SK-N-DZ (cell line): ENCODE results near the gene GAR1.
"Not testable (repeated sequence)": the region's sequence is repeated elsewhere in the genome, so short reads cannot be mapped to it uniquely, and the experiment has no call there.

Experiments used
- DNase-seq: peaks from one replicate; pipeline ENCODE4 v3.0.0-alpha.2; 2015; ENCODE audit warnings: low spot score

The GAR1 gene

DNA sequence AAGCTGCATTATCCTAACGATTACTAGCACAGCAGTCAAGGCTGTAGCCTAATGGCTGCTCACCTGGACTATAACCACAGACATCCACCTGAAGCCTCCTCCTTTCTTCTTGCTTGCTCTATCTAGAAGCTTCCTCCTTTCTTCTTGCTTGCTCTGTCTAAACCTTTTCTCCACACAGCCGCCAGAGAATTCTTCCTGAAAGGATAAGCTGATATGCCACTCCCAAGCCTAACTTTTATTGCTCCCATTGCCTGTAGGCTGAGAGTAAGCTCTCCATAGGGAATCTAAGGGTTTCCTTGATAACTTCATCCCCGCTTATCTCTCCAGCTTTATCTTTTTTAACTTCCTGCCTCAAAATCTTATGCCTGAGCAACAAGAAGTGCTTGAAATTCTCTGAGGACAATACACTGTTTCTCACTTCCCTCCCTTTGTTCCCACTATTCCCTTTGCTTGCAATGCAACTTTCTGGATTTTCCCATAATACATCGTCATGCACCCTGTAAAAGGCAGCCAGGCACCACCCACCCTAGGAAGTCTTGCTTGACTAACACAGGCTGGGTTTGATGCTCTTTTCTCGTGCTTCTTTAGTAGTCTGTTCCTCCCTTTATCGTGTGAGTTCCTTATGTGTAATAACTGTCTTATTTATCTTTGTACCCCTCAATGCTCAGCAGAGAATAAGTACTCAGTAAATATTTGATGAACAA lies 31.0 kb downstream of the GAR1 start:
- DNase-seq = no peak

GRCh38 chr4:109847896-109848442 lies 32.4 kb downstream of the GAR1 start, which contains the start of gene LRIT3:
Gene LRIT3, plus strand, starts transcription at chr4:109848107. Its CDS starts 95 bp downstream, at chr4:109848202.
- DNase-seq = no peak

DNA sequence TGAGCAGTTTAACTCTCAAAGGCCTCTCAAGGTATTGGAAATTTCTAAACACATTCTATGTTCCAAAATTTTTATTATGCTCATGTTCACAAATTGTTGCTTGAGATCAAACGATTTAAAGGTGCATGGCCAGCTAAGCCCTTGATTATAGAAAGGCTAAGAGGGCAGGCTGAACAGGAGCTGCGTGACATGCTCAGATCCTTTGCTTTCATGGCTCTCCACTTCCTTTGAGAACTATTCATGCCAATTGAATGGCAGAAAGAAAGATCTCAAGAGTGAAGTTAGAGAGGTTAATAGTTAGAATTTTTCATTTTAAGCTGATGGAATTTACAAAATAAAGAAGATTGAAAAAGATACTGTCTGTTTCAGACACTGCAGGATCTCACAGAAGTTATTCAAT lies 32.9 kb downstream of the GAR1 start:
- DNase-seq = no peak

- no peak for DNase-seq
Observed at GRCh38 chr4:109850601-109851000, 35.0 kb downstream of the GAR1 start.

DNA sequence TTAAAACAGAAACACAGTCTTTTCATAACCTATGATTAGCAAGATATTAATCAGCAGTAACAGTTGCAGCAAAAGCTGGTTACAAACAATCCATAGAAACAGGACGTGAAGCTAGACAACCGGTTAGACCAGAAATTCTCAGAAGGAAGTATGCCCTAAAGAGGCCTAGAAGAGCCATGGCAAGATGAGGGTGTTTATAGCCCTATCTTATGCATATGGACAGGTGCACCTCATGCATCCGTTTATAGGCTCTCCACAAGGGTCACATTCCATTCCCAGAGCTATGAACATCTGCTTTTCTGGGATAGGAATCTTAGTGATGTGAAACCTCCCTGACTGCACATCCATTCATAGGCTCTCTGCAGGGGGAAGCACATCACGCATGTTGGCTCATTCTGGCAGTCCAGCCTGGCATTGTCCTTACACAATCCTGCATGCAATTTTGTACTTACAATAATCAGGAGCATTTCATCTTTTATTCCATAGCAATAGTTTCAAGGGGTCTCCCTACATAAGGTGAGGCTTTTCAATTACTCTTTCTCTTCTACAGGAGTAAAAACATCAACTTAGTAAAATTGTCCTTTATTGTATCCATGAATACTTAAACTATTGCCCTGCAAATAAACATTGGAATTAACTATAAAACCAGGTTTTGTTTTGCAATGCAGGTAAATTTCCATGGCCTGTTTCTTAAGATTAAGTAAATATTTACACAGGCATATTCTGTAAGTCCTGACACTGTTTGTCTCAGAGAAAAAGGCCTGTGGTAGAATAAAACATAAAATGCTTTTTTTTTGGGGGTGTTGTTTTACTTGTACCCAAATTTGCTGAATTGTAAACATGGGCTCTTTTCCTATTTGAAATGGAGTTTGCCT lies 44.1 kb downstream of the GAR1 start:
- not testable (repeated sequence) for DNase-seq

- no peak for DNase-seq
Observed at GRCh38 chr4:109861271-109861670, 45.7 kb downstream of the GAR1 start.

DNA sequence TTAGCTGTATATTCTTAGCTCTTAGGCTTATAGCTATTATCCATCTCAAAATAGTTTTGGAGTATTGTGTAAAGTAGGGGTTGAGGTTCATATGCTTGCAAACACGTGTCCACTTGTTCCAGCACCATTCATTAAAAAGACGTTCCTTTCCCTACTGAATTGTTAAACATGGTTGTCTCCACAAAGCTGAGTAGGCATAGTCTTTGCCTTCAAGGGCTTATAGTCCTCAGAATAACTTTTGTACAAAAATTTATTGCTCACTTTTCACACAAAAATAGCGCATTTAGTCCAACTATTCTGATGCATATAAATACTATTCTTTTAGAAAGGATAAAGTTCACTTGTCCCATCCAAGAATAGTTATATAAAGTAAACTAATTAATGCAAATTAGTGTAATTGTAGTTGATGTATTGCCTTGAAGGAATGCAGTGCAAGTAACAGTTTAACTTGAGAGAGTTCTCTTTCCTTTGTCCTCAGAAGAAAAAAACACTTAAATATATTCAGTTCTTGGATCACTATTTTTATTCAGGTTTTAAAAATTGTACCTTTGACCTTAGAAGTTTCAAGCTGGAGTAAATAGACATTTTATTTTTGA lies 46.5 kb downstream of the GAR1 start:
- no peak for DNase-seq

DNA sequence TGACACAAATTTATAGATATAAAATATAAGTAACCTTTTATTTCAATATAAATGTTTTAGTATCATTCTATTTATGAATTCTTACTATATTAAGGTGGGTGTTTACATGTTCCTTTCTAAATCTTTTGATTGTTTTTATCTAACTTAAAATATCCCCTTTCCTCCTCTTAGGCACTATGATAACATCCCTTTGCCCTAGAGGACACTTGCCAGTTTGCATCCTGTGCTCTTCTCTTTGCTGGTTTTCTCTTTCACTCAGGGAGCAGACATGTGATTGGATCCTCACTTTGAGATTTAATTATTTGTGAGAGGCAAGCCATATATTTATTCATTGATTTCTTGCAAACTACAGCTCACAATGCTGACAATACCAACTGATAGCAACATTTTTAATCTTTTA lies 48.6 kb downstream of the GAR1 start:
- DNase-seq = no peak

DNA sequence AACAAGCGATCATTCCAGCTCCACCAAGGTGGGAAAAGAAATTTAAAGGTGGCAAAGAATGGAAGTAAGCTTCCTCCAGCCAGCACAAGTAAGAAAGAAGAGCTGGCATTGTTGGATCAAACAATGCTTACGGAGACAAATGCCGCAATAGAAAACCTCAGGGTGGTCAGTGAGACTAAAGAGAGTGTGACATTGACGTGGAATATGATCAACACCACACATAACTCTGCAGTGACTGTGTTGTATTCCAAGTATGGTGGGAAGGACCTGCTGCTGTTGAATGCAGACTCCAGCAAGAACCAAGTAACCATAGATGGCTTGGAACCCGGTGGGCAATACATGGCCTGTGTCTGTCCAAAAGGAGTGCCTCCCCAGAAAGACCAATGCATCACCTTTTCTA lies 54.5 kb downstream of the GAR1 start:
- DNase-seq = no peak

GRCh38 chr4:109872065-109872464 lies 56.5 kb downstream of the GAR1 start:
- DNase-seq = no peak

DNA sequence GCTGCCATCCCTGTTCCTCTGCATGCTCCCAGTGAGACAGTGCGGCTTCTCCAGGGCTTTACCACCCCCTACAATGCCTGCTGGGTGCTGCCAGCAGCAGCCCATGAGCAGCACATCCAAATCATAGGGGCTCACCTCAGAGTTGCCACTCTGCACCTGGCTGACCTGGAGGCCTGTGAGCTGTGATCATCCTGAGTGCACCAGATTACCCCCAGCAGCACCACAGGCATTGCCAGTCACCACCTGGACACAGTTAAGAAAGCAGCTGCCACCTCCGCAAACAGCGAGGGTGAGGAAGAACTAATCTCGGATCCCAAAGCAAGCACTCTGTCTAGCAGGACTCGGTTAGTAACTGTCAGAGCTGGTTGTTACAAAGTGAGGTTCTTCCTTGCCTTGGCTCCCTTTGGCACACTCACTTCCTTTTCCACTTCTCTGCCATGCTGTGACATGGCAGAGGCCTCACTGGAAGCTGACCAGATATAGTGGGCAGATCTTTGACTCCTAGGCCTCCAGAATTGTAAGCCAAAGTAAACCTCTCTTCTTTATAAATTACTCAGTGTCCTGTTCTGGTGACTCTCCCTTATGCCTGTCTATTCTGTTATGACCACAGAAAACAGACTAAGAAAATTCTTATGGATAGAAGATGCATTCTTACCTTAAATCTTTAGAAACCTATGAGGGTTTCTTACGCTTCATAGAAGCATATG lies 57.5 kb downstream of the GAR1 start:
- no peak for DNase-seq

- no peak for DNase-seq
Observed at GRCh38 chr4:109873791-109874514, 58.4 kb downstream of the GAR1 start.
